GM18499 (cell line): Measurements from ENCODE around the gene LAMTOR3.
A peak's percentile ranks its signal among the peaks of the same experiment; 100 is the strongest.

Experiments
- ATAC-seq: cut with Tn5 transposase; IDR thresholded peaks from one replicate; pipeline ENCODE4 v1.9.1; 2021; ENCODE audit warnings: moderate number of reproducible peaks; ENCODE audit not compliant: insufficient read depth, unreplicated experiment

The LAMTOR3 gene, protein sequence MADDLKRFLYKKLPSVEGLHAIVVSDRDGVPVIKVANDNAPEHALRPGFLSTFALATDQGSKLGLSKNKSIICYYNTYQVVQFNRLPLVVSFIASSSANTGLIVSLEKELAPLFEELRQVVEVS

DNA sequence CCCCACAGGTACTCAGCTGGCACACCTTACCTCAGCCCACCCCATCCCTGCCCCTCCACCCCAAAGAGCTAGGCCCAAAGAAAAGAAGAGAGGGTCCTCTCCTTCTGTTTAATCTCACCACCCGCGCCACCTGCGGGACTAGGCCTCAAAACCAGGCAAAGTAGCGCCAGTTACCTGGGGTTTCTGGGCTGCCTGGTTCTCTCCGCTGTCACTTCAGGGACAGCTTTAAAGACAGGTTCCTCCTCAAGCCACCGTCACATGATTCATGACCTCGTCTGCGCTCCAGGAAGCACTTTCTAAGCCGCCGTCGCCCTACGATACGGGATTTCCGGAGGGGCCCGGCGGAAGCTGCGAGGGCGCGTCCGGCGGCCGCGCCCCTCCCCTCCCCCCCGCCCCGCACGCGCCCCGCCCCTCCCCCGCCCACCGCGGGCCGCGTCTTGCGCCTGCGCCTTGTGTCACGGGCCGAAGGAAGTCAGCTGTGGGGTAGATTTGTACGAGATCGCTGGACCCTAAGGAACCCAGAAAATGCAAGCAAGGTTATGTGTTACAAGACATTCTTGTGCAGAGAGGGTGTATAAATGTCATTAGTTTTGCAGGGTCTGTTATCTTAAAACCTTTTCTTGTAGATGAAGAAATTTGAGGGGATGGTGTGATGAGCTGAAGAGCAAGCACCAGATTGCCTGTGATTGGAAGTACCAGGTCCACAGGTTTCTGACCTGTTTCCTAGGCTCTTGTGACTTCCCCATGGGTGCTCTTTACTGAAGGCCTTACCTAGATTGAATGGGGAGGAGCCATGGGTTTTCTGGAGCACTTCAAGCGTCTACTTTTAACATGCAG is at the start of gene LAMTOR3:
Gene LAMTOR3, minus strand, starts transcription at position 267 of the 837 bp plus-strand sequence. CDS start 464 bp downstream, outside the sequence.
- ATAC-seq = peak; percentile 99

DNA sequence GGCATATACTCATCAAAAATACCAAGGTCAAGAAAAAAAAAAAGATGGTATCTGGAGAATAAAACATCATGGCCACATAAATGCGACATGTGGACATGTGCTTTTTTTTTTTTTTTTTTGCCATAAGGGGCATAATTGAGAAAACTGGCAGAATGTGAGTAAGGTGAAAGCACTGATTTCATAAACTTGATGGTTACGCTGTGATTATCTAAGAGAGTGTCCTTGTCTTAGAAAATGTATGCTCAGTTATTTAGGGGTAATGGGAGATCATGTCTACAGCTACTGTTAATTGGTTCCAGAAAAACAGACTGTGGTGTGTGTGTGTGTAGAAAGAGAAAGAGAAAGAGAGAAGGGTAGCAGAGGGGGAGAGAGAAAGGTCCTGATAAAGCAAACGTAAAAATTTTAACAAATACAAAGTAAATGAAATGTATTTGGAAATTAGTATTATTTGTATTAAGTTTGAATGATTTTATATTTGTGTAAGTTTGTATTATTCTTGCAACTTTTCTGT is 44.1 kb upstream of the LAMTOR3 start:
- ATAC-seq = no peak

DNA sequence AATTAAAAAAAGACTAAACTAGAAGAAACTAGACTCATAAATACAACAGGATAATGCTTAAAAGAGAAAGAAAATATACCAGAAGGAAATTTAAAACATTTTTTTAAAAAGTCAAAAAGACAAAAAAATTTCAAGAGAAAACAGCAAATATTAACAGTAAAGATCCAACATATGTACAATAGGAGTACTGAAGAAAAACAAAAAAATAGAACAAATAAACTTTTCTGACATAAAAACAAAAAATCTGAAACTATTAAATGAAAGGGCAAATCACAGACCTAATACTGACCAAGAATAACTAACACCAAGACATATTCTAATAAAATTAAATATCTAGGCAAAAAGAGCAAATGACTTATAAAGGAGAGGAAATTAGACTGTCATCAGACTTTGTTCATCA is 40.7 kb upstream of the LAMTOR3 start:
- no peak for ATAC-seq

DNA sequence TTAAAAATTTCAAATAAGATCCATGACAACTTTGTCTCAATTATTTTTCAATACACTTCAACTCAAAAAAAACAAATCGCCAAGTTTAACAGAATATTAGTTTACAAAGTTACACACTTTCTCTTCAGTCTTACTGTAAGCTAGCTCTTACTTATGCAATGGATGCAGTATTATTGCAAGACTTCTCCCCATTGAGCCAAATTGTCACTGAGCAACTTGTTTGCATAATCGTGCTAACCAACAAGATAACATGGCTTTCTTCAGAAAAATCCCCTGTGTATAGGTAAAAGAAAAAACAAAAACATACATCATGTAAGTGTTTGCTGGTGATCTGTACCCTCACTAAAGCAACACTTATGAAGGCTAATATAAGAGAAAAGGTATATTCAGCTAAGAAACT is 33.3 kb upstream of the LAMTOR3 start:
- ATAC-seq = no peak

DNA sequence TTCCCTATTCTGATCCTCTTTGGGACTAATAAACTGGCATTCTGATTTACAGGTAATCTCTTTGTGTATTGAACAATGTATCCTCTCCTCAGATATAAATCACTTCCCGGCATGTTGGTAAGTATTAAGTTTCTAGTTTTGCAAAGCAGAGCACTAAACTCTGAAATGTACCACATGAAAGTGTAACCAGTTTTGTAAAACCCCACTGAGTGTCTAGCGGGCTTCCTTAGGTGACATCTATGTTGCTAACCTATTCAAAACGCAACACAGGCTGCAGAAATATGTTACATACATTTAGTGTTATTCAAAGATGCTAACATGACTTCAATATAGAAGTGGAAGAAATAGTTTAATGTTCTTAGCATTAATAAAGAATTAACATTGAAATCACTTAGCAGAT is 26.9 kb upstream of the LAMTOR3 start:
- no peak for ATAC-seq

DNA sequence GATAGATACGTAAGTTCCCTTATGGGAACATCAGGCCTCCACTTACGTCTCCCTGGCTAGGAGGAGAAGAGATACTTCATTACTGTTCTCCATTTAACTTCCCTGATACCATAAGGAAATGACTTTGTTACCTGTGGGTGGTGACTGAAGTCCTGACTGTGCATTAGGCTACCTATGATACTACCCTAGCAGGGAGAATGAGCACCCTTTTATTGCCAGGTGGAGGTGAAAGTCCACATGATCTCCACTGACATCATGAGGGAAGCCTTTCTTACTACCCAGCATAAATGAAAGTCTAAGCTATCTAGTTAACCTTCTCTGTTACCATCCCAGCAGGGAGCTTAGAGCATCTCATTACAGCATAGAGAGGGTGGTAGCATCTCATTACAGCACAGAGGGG is 24.4 kb upstream of the LAMTOR3 start:
- ATAC-seq = no peak

DNA sequence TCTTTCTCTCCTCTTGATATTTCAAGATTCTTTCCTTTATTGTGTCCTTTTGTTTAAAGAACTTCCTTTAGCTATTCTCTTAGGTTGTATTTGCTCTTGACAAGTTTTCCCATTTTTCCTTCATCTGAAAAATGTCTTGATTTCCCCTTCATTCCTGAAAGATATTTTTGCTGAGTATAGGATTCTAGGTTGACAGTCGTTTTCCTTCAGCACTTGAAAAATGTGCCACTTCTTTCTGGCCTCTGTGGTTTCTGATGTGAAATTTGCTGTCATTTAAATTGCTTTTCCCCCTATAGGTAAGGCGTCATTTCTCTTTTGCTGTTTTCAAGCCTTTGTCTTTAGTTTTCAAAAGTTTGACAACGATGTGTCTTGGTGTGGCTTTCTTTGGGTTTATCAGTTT is 23.3 kb upstream of the LAMTOR3 start:
- no peak for ATAC-seq

DNA sequence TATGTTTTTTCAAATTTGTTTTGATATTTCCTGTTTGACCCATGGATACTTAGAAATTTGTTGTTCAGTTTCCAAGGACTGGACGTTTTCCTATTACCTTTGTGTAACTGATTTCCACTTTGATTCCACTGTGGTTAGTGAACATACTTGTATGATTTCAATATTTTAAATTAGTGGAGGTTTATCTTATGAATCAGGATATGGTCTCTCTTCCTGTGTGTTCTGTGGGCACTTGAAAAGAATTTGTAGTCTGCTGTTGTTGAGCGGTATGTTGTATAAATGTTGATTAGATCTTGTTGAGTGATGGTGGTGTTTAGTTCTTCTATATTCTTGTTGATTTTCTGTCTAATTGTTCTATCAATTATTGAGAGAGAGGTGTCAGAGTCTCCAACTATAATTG is 21.2 kb upstream of the LAMTOR3 start:
- ATAC-seq = no peak

DNA sequence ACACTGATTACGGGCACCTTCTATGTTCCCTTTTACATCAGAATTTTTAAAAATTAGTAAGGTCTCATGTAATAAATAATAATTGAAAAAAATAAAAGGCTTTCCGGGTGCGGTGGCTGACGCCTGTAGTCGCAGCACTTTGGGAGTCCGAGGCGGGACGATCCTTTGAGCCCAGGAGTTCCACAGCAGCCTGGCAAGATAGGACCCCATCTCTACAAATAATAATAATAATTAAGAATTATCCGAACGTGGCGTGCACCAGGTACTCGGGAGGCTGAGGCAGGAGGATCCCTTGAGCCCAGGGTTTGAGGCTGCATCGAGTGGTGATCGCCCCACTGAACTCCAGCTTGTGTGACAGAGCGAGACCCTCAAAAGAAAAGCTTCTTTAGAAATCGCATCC is 771 bp upstream of the LAMTOR3 start:
- no peak for ATAC-seq

DNA sequence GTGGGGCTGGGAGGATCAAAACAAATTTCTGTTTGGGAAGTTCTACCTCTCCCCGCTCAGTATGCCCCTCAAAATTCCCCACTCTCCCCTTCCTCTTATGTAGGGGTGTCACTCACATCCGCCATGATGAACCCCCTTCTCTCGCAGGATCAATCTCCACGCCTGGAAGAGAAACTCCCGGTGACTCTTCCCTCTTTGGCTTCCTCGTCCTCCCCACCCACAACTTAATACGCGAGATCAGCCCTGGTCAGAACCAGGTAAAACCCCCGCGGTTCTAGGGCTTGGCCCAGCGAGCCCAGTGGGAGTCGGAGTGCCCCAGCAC is 427 bp downstream of the LAMTOR3 start:
- ATAC-seq = no peak

DNA sequence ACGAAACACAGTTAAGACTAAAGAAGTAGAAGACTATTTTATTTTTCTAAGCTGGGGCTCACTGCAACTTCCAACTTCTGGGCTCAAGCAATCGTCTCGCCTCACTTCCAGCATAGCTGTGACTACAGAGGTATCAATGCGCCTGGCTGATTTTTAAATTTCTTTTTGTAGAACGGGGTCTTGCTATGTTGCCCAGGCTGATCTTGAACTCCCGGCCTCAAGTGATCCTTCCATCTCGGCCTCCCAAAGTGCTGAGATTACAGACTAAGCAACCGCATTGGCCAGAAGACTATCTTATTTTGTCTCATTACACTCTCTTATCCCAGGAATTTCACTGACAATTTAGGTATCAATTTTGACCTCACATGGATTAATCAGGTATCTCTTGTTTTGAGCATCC is 1.2 kb downstream of the LAMTOR3 start:
- ATAC-seq = no peak

DNA sequence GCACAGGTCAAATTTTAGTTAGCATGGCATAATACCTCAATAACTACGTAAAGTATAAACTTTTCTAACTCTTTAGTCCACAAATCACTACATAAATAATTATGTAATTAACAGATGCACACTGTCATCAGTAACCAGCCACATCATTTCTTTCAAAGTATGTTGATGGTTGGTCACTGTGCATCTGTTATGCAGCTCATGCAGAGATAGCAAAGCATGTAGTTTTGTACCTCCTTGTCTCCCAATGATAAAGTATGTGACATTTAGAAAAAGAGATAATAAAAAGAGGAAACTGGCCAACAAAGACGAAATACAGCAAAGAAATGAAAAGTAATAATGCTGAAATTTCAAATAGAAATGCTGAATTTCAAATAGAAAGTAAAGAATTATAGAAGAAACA is 2.9 kb downstream of the LAMTOR3 start:
- no peak for ATAC-seq

DNA sequence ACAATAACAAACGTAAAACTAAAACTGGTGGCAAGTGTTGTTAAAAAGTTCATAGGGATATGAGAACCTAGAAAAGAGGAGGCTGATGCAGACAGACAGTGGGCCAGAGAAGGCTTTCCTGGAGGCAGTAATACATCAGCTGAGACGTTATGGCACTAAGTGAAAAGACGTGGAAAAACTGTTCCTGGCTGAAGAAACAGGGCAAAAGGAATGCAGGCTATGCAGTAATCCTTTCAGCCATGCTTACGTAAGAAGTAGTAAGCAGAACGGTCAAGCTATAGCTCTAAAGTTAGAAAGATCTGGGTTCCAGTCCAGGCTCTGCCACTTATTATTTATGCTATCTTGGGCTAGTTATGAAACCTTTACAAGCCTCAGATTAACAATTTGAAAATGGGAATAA is 6.4 kb downstream of the LAMTOR3 start:
- ATAC-seq = no peak

DNA sequence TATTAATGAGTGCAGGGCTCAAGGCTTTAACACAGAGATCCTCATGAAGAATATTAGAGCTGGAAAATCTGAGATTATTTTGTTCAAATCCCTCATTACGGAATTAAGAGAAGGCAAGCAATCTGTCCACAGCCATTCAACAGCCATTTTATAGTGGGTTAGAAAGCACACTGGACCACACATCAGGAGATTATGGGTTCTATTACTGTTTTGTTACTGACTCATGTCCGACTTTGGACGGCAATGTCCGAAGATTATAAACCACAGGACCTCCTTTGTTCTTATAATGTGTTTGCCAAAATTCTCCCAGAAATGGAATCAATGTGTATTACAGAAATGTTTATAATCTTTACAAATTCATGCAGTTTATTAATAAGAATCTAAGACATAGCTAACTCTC is 8.1 kb downstream of the LAMTOR3 start:
- no peak for ATAC-seq

DNA sequence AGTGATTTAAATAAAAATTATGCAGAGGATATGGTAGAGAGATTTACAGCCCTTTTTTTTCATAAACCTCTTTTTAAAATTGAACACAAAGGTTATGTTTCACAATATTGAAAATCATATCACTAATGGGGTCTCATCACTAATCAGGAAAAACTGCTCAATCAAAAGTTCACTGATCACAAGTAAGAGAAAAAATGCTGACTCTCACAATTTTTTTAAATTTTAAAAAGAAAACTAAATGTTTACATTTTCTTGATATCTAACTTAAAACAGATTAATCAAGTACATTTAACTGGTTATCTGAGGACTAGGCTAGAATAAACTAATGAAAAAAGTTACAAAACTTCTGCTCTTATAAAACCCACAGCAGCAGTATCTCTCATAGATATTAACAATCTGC is 8.5 kb downstream of the LAMTOR3 start:
- ATAC-seq = no peak

DNA sequence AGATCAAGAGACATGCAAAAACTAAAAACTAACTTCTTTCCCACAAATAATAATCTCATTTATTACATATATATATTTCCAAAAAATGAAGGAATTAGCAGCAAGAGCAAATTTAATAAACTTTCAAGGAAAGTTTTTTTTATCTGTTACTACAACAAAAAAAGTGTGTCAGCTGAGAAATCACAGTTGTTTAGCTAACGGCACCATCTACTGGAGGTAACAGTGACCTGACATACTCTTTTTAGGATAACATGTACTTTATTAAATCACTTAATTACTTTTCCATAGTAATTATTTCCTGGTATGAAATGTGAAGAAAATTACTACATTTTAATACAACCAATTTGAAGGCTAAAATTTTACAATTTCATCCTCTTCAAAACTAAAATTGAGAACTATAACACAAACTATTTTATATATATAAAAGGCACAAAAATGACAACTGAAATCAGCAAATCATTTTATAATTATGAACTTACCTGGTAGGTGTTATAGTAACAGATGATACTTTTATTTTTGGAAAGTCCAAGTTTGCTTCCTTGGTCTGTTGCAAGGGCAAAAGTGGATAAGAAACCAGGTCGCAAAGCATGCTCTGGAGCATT is 9.1 kb downstream of the LAMTOR3 start:
- ATAC-seq = no peak

DNA sequence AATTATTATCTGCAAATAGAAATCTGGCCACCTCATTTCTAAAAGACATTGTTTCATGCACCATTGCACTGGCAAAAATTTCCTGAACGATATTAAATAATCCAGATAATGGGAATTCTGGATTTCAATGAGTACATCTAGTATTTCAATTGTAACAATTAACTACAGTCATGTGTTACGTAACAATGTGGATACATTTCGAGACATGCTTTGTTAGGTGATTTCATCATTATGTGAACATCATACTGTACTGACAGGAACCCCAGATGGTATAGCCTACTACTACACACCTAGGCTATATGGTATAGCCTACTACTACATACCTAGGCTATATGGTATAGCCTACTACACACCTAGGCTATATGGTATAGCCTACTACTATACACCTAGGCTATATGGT is 14.8 kb downstream of the LAMTOR3 start:
- ATAC-seq = no peak

DNA sequence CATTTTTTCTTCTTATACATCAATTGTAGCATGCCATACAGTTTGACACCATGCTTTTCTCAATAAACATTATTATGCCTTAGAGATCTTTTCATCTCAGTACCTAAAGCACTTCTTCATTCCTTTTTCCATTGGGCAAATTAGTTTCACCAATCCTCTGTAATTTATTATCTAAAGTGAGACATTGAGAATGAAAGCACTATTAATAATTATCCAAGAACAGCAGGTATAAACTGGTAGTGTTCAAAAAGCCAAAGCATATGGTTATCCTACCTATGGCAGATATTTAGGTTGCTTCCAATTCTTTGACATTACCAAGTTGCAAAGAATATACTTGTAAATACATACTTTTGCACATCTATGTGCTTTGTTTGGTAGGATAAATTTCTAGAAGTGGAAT is 15.6 kb downstream of the LAMTOR3 start:
- no peak for ATAC-seq

DNA sequence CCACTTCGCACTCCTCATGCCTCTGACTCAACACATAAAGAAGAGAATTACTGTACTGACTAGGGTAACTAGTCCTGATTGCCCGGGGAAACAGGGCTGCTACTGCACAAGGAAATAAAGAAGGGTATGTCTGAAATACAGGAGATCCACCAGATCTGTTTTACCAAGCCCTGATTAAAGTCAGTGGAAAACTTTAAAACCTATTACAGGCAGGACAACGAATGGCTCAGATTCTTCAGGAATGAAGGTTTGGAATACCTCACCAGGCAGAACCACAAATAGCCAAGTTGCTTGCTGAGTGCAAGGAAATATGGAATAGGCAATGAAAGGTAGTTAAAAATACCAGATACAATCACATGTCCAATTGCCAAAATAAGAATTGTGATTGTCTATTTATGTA is 17.3 kb downstream of the LAMTOR3 start:
- no peak for ATAC-seq

DNA sequence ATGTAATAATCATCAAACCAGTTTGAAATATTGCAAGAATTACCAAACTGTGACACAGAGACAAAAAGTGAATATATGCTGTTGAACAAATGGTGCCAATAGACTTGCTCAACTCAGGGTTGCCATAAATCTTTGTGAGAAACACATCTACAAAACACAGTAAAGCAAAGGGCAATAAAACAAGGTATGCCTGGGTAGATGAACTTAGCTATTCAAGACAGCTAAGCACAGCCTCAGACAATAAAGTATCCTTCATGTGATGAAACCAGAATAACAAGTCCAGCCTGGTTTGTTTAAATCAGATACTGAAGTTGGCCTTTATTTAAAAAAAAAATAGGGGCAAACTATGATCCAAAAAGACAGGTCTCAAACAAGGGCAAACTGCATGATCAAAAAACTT is 19.2 kb downstream of the LAMTOR3 start:
- ATAC-seq = no peak

DNA sequence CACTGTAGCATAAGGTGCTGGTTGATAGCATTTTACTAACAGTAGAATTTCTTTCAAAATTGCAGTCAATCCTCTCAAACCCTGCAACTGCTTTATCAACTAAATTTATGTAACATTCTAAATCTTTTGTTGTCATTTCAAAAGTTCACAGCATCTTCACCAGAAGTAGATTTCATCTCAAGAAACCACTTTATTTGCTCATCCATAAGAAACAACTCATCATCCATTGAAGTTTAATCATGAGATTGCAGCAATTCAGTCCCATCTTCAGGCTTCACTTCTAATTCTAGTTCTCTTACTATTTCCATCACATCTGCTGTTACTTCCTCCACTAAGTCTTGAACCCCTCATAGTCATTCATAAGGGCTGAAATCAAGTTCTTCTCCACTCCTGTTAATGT is 21.7 kb downstream of the LAMTOR3 start:
- ATAC-seq = no peak

DNA sequence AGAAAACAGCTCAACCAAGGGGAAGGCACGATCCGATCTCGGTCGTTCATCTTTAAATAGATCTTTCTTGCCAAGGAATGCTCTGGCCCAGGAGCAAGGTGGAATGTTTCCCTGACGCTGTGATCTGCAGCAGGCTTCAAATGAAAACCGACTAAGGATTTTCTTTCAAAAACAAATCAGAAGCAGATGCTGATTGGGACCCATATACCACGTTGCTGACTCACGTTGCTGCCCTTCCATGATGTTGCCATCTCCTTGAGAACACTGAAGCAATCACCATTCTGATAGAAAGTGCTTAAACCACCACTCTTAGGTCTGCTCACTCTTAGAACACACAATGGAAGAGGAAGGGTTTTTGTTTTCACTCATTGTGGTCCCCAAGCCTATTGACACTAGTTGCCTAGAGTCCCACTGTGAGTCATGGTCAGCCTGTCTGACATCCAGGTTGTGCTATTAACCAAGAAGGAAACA is 26.1 kb downstream of the LAMTOR3 start:
- no peak for ATAC-seq
